Measurements from ENCODE around the gene TMEM175. TPM values are rescaled to one million over a fixed set of nuclear protein-coding genes. Genes with fewer than 3 reads are reported as not detected.

TMEM175 gene
- total RNA-seq, 2 experiments from 2014 or later, result 12.5 to 33.1 TPM

DNA sequence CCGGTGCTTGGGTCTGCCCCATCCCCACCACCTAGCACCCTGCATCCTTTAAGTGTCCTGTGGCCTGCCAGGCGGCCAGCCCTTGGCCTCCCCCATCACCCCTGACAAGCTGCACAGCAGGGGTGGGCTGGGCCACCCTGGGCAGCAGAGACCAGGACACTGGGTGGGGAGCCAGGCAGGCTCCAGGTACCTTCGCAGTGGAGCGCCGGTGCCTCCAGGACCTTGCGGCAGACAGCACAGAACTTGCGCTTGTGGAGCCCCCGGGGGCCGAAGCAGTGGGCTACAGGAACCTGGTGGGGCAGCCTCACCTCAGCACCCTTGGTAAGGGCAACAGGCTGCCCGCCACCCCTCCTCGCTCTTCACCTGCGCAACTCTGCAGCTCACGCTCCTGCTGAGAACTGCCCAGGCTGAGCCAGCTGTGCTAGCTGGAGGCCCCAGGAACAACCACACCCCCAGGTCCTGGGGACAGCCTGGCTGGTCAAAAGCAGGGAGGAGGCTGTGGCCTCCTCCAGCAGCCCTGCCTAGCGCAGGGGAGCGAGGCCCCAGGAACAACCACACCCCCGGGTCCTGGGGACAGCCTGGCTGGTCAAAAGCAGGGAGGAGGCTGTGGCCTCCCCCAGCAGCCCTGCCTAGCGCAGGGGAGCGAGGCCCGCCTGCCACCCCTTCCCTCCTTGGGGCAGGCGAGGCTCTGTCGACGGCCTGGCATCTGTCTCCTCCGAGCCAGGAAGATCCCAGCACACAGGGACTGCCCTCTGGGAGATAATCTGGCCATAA, 36.5 kb downstream of the TMEM175 start:
- peaks cover 7% of the 10 kb centered on the region for H3K4me1 ChIP-seq (ENCODE audit: insufficient read depth, low read length, poor library complexity, severe bottlenecking)
- intact Hi-C loops (cut with micrococcal nuclease; ENCODE audit: unreplicated experiment), result no loop called here

DNA sequence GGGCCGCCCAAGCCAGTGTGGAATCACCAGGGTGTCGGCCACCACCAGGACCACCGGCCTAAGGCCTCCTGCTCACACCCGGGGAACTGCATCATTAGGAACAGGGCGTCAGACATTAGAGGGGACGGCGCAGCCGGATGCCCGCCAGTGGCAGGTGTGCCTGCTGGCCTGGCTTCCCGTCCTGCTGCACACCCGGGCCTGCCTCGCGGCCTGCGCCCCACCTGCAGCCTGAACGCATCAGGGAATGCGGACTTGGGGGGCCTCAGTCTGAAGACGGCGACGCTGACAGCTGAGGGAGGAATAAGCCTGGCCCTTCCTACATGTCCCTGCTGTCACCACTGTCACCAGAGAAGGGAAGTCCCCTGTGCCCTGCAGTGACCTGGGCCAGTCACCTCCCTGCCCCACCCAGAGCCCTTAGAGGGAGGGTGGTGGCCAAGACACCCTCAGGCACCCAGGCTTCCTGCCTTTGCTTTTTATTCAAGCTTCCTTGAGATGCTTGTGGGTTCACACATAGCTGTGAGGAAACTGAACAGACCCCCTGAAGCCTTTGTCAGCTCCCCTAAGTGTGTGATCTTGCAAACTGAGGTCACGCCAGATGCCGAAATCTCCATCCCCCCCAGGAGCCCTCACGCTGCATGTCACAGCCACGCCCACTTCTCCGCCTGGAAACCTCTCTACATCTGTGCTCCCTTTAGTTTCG, 37.9 kb downstream of the TMEM175 start:
- H3K4me3 ChIP-seq (ENCODE audit: low read depth, low read length, poor library complexity, severe bottlenecking), result no peak overlapping the region
- no peaks in the 10 kb centered on the region for H3K9me2 ChIP-seq (ENCODE audit: insufficient read depth, low read length)
- ChIA-PET POLR2A (no interaction called here), CTCF (ENCODE audit: unreplicated experiment) (no interaction called here)
- no peak overlapping the region for H3K4me2 ChIP-seq (ENCODE audit: low read length)
- no TSS peak for BruUV-seq (replicated peaks)
- intact Hi-C loops (cut with micrococcal nuclease; ENCODE audit: unreplicated experiment), result loop anchor here (5.0 kb wide), 1 partner anchor 33 kb away; no protein-coding TSS in a partner anchor
- no peak for DNase-seq (ENCODE audit: low spot score)
- TF ChIP-seq, protein P1, sequence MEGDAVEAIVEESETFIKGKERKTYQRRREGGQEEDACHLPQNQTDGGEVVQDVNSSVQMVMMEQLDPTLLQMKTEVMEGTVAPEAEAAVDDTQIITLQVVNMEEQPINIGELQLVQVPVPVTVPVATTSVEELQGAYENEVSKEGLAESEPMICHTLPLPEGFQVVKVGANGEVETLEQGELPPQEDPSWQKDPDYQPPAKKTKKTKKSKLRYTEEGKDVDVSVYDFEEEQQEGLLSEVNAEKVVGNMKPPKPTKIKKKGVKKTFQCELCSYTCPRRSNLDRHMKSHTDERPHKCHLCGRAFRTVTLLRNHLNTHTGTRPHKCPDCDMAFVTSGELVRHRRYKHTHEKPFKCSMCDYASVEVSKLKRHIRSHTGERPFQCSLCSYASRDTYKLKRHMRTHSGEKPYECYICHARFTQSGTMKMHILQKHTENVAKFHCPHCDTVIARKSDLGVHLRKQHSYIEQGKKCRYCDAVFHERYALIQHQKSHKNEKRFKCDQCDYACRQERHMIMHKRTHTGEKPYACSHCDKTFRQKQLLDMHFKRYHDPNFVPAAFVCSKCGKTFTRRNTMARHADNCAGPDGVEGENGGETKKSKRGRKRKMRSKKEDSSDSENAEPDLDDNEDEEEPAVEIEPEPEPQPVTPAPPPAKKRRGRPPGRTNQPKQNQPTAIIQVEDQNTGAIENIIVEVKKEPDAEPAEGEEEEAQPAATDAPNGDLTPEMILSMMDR (conservative IDR thresholded peaks at IDR 0.05; ENCODE audit: low read length), result no peak
- TF ChIP-seq EZH2phosphoT487 (IDR thresholded peaks at IDR 0.05; ENCODE audit: borderline replicate concordance, low read depth, low read length), result no peak
- H3K4me1 ChIP-seq (ENCODE audit: insufficient read depth, low read length, poor library complexity, severe bottlenecking), result peaks cover 7% of the 10 kb centered on the region
- no peaks in the 10 kb centered on the region for H3K9me3 ChIP-seq (ENCODE audit: low read length)
- H4K20me1 ChIP-seq (ENCODE audit: insufficient read depth, low read length), result no peaks in the 10 kb centered on the region
- H3K79me2 ChIP-seq (ENCODE audit: insufficient read depth, low read depth, low read length), result no peaks in the 10 kb centered on the region
- no peak overlapping the region for H3K27ac ChIP-seq (ENCODE audit: low read depth, low read length, poor library complexity, severe bottlenecking)
- H3K36me3 ChIP-seq (ENCODE audit: insufficient read depth, low read length), result no peaks in the 10 kb centered on the region
- no peak overlapping the region for H2AFZ ChIP-seq (ENCODE audit: low read length)

More for the DNA sequence above, 36.5 kb downstream of the TMEM175 start:
- no TSS peak for BruUV-seq (replicated peaks)
- TF ChIP-seq, protein P1 (conservative IDR thresholded peaks at IDR 0.05; ENCODE audit: low read length), result no peak
- TF ChIP-seq EZH2phosphoT487 (IDR thresholded peaks at IDR 0.05; ENCODE audit: borderline replicate concordance, low read depth, low read length), result no peak
- Histone ChIP-seq H3K36me3 (ENCODE audit: insufficient read depth, low read length) (no peaks in the 10 kb centered on the region), H3K27ac (ENCODE audit: low read depth, low read length, poor library complexity, severe bottlenecking) (no peak overlapping the region), H3K9me2 (ENCODE audit: insufficient read depth, low read length) (no peaks in the 10 kb centered on the region), H4K20me1 (ENCODE audit: insufficient read depth, low read length) (no peaks in the 10 kb centered on the region), H3K79me2 (ENCODE audit: insufficient read depth, low read depth, low read length) (no peaks in the 10 kb centered on the region), H2AFZ (ENCODE audit: low read length) (no peak overlapping the region), H3K4me2 (ENCODE audit: low read length) (no peak overlapping the region), H3K9me3 (ENCODE audit: low read length) (no peaks in the 10 kb centered on the region), H3K4me3 (ENCODE audit: low read depth, low read length, poor library complexity, severe bottlenecking) (no peak overlapping the region)
- CTCF ChIA-PET (ENCODE audit: unreplicated experiment), result no interaction called here
- DNase-seq (ENCODE audit: low spot score), result no peak
- POLR2A ChIA-PET, result no interaction called here

Data from OCI-LY7 (cell line).